ENCODE data around the gene FAM234B.

Gene FAM234B

DNA sequence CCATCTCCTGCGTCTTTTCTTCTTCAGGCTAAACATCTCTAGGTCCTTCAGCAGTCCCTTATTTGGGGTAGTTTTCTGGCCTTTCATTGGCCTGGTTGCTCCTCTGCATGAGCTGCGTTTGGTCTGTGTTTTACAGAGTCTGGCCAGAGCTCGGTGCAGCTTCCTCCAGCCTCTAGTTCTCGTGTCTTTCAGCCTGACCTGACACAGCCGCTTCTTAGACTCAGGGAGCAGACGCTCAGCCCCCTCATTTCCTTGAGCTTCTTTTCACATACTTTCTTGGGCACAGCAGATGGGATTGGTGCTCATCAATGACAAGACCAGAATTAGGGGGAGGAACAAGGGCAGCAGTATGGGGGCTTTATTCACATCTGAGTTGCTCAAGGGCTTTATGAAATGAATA, 72.8 kb downstream of the FAM234B start:
- Histone ChIP-seq H3K36me3 (ENCODE audit: low read depth) (no peaks in the 10 kb centered on the region), H3K27me3 (ENCODE audit: insufficient read depth, poor library complexity, severe bottlenecking) (no peaks in the 10 kb centered on the region), H3K4me3 (ENCODE audit: severe bottlenecking) (no peak overlapping the region), H3K27ac (ENCODE audit: poor library complexity, severe bottlenecking) (no peak overlapping the region), H3K9me3 (ENCODE audit: severe bottlenecking) (no peaks in the 10 kb centered on the region), H3K4me1 (ENCODE audit: insufficient read depth, poor library complexity, severe bottlenecking) (no peaks in the 10 kb centered on the region)
- DNase-seq (ENCODE audit: low spot score): no peak
- no peak for ATAC-seq (ENCODE audit: low read depth)
- no peak for TF ChIP-seq CTCF (IDR thresholded peaks at IDR 0.05; ENCODE audit: poor library complexity, severe bottlenecking)

GRCh38 chr12:13119826-13120225, 75.6 kb downstream of the FAM234B start:
- DNase-seq (ENCODE audit: low spot score) (no peak), ATAC-seq (ENCODE audit: low read depth) (no peak)
- H3K4me1 ChIP-seq (ENCODE audit: insufficient read depth, poor library complexity, severe bottlenecking): peaks cover 1% of the 10 kb centered on the region
- H3K36me3 ChIP-seq (ENCODE audit: low read depth): no peaks in the 10 kb centered on the region
- H3K27me3 ChIP-seq (ENCODE audit: insufficient read depth, poor library complexity, severe bottlenecking): no peaks in the 10 kb centered on the region
- no peak overlapping the region for H3K4me3 ChIP-seq (ENCODE audit: severe bottlenecking)
- TF ChIP-seq CTCF (IDR thresholded peaks at IDR 0.05; ENCODE audit: poor library complexity, severe bottlenecking): no peak
- no peaks in the 10 kb centered on the region for H3K9me3 ChIP-seq (ENCODE audit: severe bottlenecking)
- H3K27ac ChIP-seq (ENCODE audit: poor library complexity, severe bottlenecking): no peak overlapping the region

DNA sequence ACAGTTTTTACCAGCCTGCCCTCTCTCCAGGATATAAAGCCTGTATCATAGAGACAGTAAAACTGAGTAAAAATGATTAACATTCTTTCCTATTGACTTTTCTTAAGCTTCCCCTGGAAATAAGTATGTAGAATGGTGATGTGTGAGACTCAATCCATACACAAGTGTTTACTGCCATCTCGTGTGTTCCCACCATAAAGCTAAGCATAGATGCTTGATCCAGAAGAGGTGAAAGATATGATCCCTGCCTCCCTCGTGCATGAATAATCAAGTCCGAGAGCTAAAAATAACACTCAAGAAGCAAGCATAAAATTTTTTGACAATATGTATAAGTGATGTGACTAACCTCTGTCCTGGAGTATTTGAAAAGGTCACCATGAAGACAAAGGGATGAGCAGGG, 76.2 kb downstream of the FAM234B start:
- Histone ChIP-seq H3K27me3 (ENCODE audit: insufficient read depth, poor library complexity, severe bottlenecking) (no peaks in the 10 kb centered on the region), H3K4me3 (ENCODE audit: severe bottlenecking) (no peak overlapping the region), H3K27ac (ENCODE audit: poor library complexity, severe bottlenecking) (no peak overlapping the region), H3K9me3 (ENCODE audit: severe bottlenecking) (no peaks in the 10 kb centered on the region), H3K36me3 (ENCODE audit: low read depth) (no peaks in the 10 kb centered on the region), H3K4me1 (ENCODE audit: insufficient read depth, poor library complexity, severe bottlenecking) (peaks cover 7% of the 10 kb centered on the region)
- no peak for TF ChIP-seq CTCF (IDR thresholded peaks at IDR 0.05; ENCODE audit: poor library complexity, severe bottlenecking)
- no peak for ATAC-seq (ENCODE audit: low read depth)
- DNase-seq (ENCODE audit: low spot score): no peak

DNA sequence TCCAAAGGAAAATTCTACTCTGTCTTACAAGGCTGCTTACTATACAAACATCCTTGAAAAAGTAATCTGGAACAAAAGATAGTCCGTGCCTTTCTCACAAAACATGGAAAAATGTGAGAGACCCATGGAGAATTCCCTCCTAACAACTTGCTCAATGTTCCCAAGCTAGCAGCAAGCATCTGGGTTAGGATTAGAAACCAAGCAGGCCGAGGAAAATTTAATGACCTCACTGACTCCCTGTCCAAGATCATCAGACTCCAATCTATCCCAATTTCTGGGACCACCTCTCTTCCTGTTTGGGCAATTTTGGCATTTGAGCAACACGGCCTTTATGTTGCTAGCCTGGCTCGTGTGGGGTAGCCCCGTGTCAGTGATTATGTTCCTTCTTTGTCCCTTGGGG, 77.4 kb downstream of the FAM234B start:
- Histone ChIP-seq H3K4me1 (ENCODE audit: insufficient read depth, poor library complexity, severe bottlenecking) (peaks cover 10% of the 10 kb centered on the region), H3K9me3 (ENCODE audit: severe bottlenecking) (no peaks in the 10 kb centered on the region), H3K27me3 (ENCODE audit: insufficient read depth, poor library complexity, severe bottlenecking) (no peaks in the 10 kb centered on the region), H3K36me3 (ENCODE audit: low read depth) (no peaks in the 10 kb centered on the region), H3K27ac (ENCODE audit: poor library complexity, severe bottlenecking) (no peak overlapping the region), H3K4me3 (ENCODE audit: severe bottlenecking) (no peak overlapping the region)
- ATAC-seq (ENCODE audit: low read depth): no peak
- TF ChIP-seq CTCF (IDR thresholded peaks at IDR 0.05; ENCODE audit: poor library complexity, severe bottlenecking): no peak
- DNase-seq (ENCODE audit: low spot score): no peak

- Histone ChIP-seq H3K36me3 (ENCODE audit: low read depth) (no peaks in the 10 kb centered on the region), H3K4me1 (ENCODE audit: insufficient read depth, poor library complexity, severe bottlenecking) (peaks cover 10% of the 10 kb centered on the region), H3K27ac (ENCODE audit: poor library complexity, severe bottlenecking) (peak overlapping the region; percentile 31), H3K27me3 (ENCODE audit: insufficient read depth, poor library complexity, severe bottlenecking) (no peaks in the 10 kb centered on the region), H3K4me3 (ENCODE audit: severe bottlenecking) (no peak overlapping the region), H3K9me3 (ENCODE audit: severe bottlenecking) (no peaks in the 10 kb centered on the region)
- ATAC-seq (ENCODE audit: low read depth) (peak; percentile 87), DNase-seq (ENCODE audit: low spot score) (no peak)
- TF ChIP-seq CTCF (IDR thresholded peaks at IDR 0.05; ENCODE audit: poor library complexity, severe bottlenecking): no peak
These were observed 80.7 kb downstream of the FAM234B start for GRCh38 chr12:13124656-13125505.

Measured in RWPE2 (cell line).